ENCODE data around the gene GABRQ.
"Not testable (repeated sequence)": the region's sequence is repeated elsewhere in the genome, so short reads cannot be mapped to it uniquely, and the experiment has no call there.

GABRQ gene

DNA sequence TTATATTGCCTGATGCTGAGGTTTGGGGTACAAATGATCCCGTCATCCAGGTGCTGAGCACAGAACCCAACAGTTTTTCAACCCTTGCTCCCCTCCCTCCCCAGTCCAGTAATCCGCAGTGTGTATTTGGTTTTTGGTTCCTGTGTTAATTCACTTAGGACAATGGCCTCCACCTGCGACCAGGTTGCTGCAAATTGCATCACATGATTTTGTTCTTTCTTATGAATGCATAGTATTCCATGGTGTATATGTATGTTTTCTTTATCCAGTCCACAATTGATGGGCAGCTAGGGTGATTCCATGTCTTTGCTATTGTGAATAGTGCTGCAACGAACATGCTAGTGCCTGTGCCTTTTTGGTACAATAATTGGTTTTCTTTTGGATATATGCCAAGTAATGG, 25.4 kb downstream of the GABRQ start:
- Histone ChIP-seq H3K4me1 (ENCODE audit: control insufficient read depth, low read depth, low read length) (no peaks in the 10 kb centered on the region), H3K27ac (ENCODE audit: low read length) (no peak overlapping the region), H3K9ac (ENCODE audit: low read length) (no peak overlapping the region), H3K36me3 (ENCODE audit: control insufficient read depth, low read depth, low read length) (no peaks in the 10 kb centered on the region), H3K4me3 (ENCODE audit: low read length) (no peak overlapping the region), H3K9me3 (ENCODE audit: control insufficient read depth, low read depth, low read length) (peaks cover 31% of the 10 kb centered on the region), H3K27me3 (ENCODE audit: control insufficient read depth, insufficient read depth, low read length) (no peaks in the 10 kb centered on the region)

- H3K4me1 ChIP-seq (ENCODE audit: control insufficient read depth, low read depth, low read length) = no peaks in the 10 kb centered on the region
- H3K36me3 ChIP-seq (ENCODE audit: control insufficient read depth, low read depth, low read length) = no peaks in the 10 kb centered on the region
- no peaks in the 10 kb centered on the region for H3K9me3 ChIP-seq (ENCODE audit: control insufficient read depth, low read depth, low read length)
- no peaks in the 10 kb centered on the region for H3K27me3 ChIP-seq (ENCODE audit: control insufficient read depth, insufficient read depth, low read length)
- no peak overlapping the region for H3K4me3 ChIP-seq (ENCODE audit: low read length)
- no peak overlapping the region for H3K27ac ChIP-seq (ENCODE audit: low read length)
- no peak overlapping the region for H3K9ac ChIP-seq (ENCODE audit: low read length)
Measured at GRCh38 chrX:152674135-152674534, 36.4 kb downstream of the GABRQ start.

DNA sequence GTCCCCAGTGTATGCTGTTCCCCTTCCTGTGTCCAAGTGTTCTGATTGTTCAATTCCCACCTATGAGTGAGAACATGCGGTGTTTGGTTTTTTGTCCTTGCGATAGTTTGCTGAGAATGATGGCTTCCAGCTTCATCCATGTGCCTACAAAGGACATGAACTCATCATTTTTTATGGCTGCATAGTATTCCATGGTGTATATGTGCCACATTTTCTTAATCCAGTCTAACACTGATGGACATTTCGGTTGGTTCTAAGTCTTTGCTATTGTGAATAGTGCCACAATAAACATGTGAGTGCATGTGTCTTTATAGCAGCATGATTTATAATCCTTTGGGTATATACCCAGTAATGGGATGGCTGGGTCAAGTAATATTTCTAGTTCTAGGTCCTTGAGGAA, 37.0 kb downstream of the GABRQ start:
- H3K9ac ChIP-seq (ENCODE audit: low read length); H3K4me1 ChIP-seq (ENCODE audit: control insufficient read depth, low read depth, low read length); H3K4me3 ChIP-seq (ENCODE audit: low read length); H3K36me3 ChIP-seq (ENCODE audit: control insufficient read depth, low read depth, low read length); H3K9me3 ChIP-seq (ENCODE audit: control insufficient read depth, low read depth, low read length); H3K27ac ChIP-seq (ENCODE audit: low read length); H3K27me3 ChIP-seq (ENCODE audit: control insufficient read depth, insufficient read depth, low read length): not testable (repeated sequence)

DNA sequence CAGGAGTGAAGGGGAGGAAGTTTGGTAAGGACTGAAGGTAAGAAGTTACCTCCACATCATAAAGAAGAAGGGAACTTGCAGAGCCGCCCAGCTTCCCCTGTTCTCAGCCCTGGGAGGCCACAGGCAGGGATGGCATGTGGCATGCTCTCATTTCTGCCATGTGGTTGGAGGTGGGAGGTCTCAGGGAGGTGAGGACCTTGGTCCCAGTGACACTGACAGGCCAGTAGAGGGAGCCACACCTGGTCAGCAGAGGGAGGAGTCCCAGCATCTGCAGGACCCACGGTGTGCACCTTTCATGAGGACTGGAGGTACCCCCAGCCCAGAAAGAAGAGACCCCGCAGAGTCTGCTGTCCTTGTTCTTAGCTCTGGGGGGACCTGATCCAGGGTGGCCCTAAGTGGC, 43.3 kb downstream of the GABRQ start:
- H3K9me3 ChIP-seq (ENCODE audit: control insufficient read depth, low read depth, low read length); H3K36me3 ChIP-seq (ENCODE audit: control insufficient read depth, low read depth, low read length); H3K4me1 ChIP-seq (ENCODE audit: control insufficient read depth, low read depth, low read length); H3K4me3 ChIP-seq (ENCODE audit: low read length); H3K27ac ChIP-seq (ENCODE audit: low read length); H3K27me3 ChIP-seq (ENCODE audit: control insufficient read depth, insufficient read depth, low read length); H3K9ac ChIP-seq (ENCODE audit: low read length): not testable (repeated sequence)

DNA sequence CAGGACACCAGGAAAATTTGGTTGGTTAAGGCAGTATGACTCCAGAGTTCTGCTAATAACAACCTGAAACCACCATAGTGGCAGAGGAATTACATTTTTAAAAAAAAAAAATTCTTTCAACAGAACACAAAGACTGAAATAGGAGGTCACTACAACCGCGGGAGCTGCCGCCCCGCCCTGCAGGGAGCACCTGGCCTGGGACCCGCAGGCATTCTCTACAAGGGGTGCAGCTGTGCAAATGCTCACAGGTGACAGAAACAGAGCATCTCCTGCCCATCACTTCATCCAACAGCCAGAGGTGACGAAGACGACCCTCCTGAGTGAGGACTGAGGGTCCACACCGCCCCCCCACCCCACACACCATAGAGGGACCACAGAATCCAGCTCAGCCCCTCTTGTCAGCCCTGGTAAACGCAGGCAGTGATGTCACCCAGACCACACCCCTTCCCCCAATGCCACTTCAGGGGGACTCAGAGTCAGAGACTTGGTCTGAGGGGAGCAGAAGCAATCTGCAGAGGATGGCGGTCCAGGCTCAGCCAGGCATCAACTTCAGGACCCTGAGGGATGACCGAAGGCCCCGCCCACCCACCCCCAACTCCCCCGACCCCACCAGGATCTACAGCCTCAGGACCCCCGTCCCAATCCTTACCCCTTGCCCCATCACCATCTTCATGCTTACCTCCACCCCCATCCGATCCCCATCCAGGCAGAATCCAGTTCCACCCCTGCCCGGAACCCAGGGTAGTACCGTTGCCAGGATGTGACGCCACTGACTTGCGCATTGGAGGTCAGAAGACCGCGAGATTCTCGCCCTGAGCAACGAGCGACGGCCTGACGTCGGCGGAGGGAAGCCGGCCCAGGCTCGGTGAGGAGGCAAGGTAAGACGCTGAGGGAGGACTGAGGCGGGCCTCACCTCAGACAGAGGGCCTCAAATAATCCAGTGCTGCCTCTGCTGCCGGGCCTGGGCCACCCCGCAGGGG, 60.5 kb downstream of the GABRQ start, which contains the start of gene MAGEA3:
Gene MAGEA3 (plus strand): TSS at position 843 of the 980 bp plus-strand sequence. CDS start 2,039 bp downstream, outside the sequence.
- not testable (repeated sequence) for H3K27me3 ChIP-seq (ENCODE audit: control insufficient read depth, insufficient read depth, low read length)

GRCh38 chrX:152700390-152700789, 62.7 kb downstream of the GABRQ start:
- H3K27me3 ChIP-seq (ENCODE audit: control insufficient read depth, insufficient read depth, low read length); H3K9ac ChIP-seq (ENCODE audit: low read length); H3K27ac ChIP-seq (ENCODE audit: low read length); H3K9me3 ChIP-seq (ENCODE audit: control insufficient read depth, low read depth, low read length); H3K36me3 ChIP-seq (ENCODE audit: control insufficient read depth, low read depth, low read length); H3K4me1 ChIP-seq (ENCODE audit: control insufficient read depth, low read depth, low read length); H3K4me3 ChIP-seq (ENCODE audit: low read length): not testable (repeated sequence)

More for the DNA sequence above, 60.5 kb downstream of the GABRQ start, which contains the start of gene MAGEA3:
- H3K9me3 ChIP-seq (ENCODE audit: control insufficient read depth, low read depth, low read length); H3K27ac ChIP-seq (ENCODE audit: low read length); H3K9ac ChIP-seq (ENCODE audit: low read length); H3K36me3 ChIP-seq (ENCODE audit: control insufficient read depth, low read depth, low read length); H3K4me1 ChIP-seq (ENCODE audit: control insufficient read depth, low read depth, low read length); H3K4me3 ChIP-seq (ENCODE audit: low read length): not testable (repeated sequence)

- H3K27ac ChIP-seq (ENCODE audit: low read length); H3K27me3 ChIP-seq (ENCODE audit: control insufficient read depth, insufficient read depth, low read length): not testable (repeated sequence)
Measured at GRCh38 chrX:152706500-152706899, 68.8 kb downstream of the GABRQ start.

More at GRCh38 chrX:152706500-152706899, 68.8 kb downstream of the GABRQ start:
- not testable (repeated sequence) for H3K9me3 ChIP-seq (ENCODE audit: control insufficient read depth, low read depth, low read length); H3K9ac ChIP-seq (ENCODE audit: low read length); H3K4me3 ChIP-seq (ENCODE audit: low read length); H3K4me1 ChIP-seq (ENCODE audit: control insufficient read depth, low read depth, low read length); H3K36me3 ChIP-seq (ENCODE audit: control insufficient read depth, low read depth, low read length)
